Colonic mucosa (tissue), 4 donors: Measurements from ENCODE around the gene CXCL10. TPM values are rescaled to one million over a fixed set of nuclear protein-coding genes. Genes with fewer than 3 reads are reported as not detected.

Experiments
- DNase-seq: peaks from one replicate; pipeline ENCODE4 v3.0.0-alpha.2; 2020
- H3K27ac ChIP-seq: fragments of 200-600 bp; one replicate; pipeline ENCODE4 v1.8.0; 2021
- H3K27me3 ChIP-seq: fragments of 200-600 bp; one replicate; pipeline ENCODE4 v1.8.0; 2021
- H3K36me3 ChIP-seq: fragments of 200-600 bp; one replicate; pipeline ENCODE4 v1.8.0; 2021
- H3K4me1 ChIP-seq: fragments of 200-600 bp; one replicate; pipeline ENCODE4 v1.8.0; 2021; ENCODE audit warnings: mild to moderate bottlenecking
- H3K4me3 ChIP-seq: fragments of 200-600 bp; one replicate; pipeline ENCODE4 v1.8.0; 2021
- H3K9ac ChIP-seq, 2 donors: one replicate each; pipeline ENCODE4 v1.7.0; 2013; ENCODE audit warnings: control low read depth in 2 of 2, low read depth in 2 of 2, low read length in 2 of 2
- H3K9me3 ChIP-seq: fragments of 200-600 bp; one replicate; pipeline ENCODE4 v1.8.0; 2021
- intact Hi-C: fragments of 100-400 bp; cut with DNase I; formaldehyde crosslinking; loops from one replicate; pipeline ENCODE4 v1.14.1; 2022
- total RNA-seq, 2 donors: library from RNA; stranded (reverse); fragmentation: NEBNext Ultra II Directional in 1 of 2; extraction: Animal tissue kit (Norgen Biotek cat#: 25700) in 1 of 2; gene quantifications; one replicate each; pipeline ENCODE4 v1.2.1, GENCODE V29; 2021
- TF ChIP-seq, protein P1 (sequence below): fragments of 200-600 bp; IDR thresholded peaks from one replicate; pipeline ENCODE4 v1.8.0; 2022; ENCODE audit warnings: antibody characterized with exemption, mild to moderate bottlenecking
- donor health status: healthy.
- donor health status: DM: no; HTN: no; CAD: no.
- donor health status: DM: no; HTN: no; CAD: no.

Gene CXCL10
- total RNA-seq, 2 donors from 2014 or later: 0.72 to 0.90 TPM

DNA sequence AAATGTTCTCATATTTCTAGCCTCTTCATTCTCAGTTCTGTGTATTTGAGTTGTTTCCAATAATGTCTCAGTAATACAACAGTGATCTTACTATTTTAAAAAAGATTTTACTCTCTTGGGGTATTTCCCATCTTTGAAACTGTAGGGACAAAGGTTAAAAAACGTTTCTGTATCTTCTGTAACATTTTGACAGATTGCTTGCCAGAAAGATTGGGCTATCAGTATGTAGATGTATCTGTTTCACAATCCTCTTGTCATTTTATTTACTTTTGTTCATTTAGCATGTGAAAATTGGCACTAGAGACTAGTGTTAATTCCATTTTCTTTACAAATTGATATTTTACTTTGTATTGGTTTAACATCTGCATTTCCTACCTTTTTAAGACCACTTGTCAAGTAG lies 9.8 kb downstream of the CXCL10 start:
- no peak for DNase-seq
- TF ChIP-seq, protein P1, sequence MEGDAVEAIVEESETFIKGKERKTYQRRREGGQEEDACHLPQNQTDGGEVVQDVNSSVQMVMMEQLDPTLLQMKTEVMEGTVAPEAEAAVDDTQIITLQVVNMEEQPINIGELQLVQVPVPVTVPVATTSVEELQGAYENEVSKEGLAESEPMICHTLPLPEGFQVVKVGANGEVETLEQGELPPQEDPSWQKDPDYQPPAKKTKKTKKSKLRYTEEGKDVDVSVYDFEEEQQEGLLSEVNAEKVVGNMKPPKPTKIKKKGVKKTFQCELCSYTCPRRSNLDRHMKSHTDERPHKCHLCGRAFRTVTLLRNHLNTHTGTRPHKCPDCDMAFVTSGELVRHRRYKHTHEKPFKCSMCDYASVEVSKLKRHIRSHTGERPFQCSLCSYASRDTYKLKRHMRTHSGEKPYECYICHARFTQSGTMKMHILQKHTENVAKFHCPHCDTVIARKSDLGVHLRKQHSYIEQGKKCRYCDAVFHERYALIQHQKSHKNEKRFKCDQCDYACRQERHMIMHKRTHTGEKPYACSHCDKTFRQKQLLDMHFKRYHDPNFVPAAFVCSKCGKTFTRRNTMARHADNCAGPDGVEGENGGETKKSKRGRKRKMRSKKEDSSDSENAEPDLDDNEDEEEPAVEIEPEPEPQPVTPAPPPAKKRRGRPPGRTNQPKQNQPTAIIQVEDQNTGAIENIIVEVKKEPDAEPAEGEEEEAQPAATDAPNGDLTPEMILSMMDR: no peak
- no peak overlapping the region for H3K4me3 ChIP-seq
- H3K9ac ChIP-seq: no peak overlapping the region
- H3K4me1 ChIP-seq: no peaks in the 10 kb centered on the region
- no peaks in the 10 kb centered on the region for H3K27me3 ChIP-seq
- intact Hi-C loops: no loop called here
- no peaks in the 10 kb centered on the region for H3K9me3 ChIP-seq
- H3K27ac ChIP-seq: no peak overlapping the region
- no peaks in the 10 kb centered on the region for H3K36me3 ChIP-seq

DNA sequence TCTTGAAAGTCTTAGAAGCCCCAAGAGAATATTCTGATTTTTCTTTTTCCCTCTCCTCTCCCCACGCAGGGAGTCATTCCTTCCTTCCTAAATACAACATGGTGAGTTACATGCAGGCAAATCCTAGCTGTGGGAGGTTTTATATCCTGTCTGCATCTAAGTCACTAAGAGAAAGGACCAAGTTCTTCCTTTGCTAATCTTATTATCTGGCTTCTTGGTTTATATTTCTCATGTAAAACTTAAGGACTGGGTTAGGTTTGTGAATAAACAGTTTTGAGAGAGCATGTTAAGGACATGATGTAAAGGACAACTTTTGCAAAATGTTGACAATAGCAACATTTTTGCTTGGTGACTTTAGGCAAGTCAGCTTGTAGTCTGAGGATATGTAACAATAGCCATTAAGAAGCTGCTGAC lies 10.9 kb downstream of the CXCL10 start:
- Histone ChIP-seq H3K27ac (peak overlapping the region; percentile 51), H3K4me1 (no peaks in the 10 kb centered on the region), H3K9me3 (no peaks in the 10 kb centered on the region), H3K9ac (peak overlapping the region in 1 of 2 donors; percentile 56), H3K36me3 (no peaks in the 10 kb centered on the region), H3K4me3 (no peak overlapping the region), H3K27me3 (no peaks in the 10 kb centered on the region)
- DNase-seq: no peak
- intact Hi-C loops: no loop called here
- TF ChIP-seq, protein P1: no peak

- TF ChIP-seq, protein P1: no peak
- Histone ChIP-seq H3K27me3 (no peaks in the 10 kb centered on the region), H3K4me1 (no peaks in the 10 kb centered on the region), H3K27ac (peak overlapping the region; percentile 51), H3K4me3 (no peak overlapping the region), H3K9me3 (no peaks in the 10 kb centered on the region), H3K9ac (peak overlapping the region in 1 of 2 donors; percentile 56), H3K36me3 (no peaks in the 10 kb centered on the region)
- DNase-seq: no peak
- intact Hi-C loops: no loop called here
Observed at GRCh38 chr4:76011700-76012387, 11.5 kb downstream of the CXCL10 start.

GRCh38 chr4:76011018-76011670 lies 12.2 kb downstream of the CXCL10 start:
- H3K9ac ChIP-seq: peak overlapping the region in 1 of 2 donors; percentile 56
- H3K36me3 ChIP-seq: no peaks in the 10 kb centered on the region
- no peak for DNase-seq
- H3K27ac ChIP-seq: peak overlapping the region; percentile 51
- no peaks in the 10 kb centered on the region for H3K4me1 ChIP-seq
- H3K4me3 ChIP-seq: no peak overlapping the region
- H3K27me3 ChIP-seq: no peaks in the 10 kb centered on the region
- H3K9me3 ChIP-seq: no peaks in the 10 kb centered on the region
- intact Hi-C loops: no loop called here
- TF ChIP-seq, protein P1: no peak

- TF ChIP-seq, protein P1: no peak
- Histone ChIP-seq H3K9ac (no peak overlapping the region), H3K4me3 (no peak overlapping the region), H3K27ac (no peak overlapping the region), H3K4me1 (no peaks in the 10 kb centered on the region), H3K27me3 (no peaks in the 10 kb centered on the region), H3K9me3 (no peaks in the 10 kb centered on the region), H3K36me3 (no peaks in the 10 kb centered on the region)
- no peak for DNase-seq
- intact Hi-C loops: no loop called here
Observed at GRCh38 chr4:76010576-76010975, 12.7 kb downstream of the CXCL10 start.
